K562 (cell line): ENCODE results near the gene WBP1L. TPM values are rescaled to one million over a fixed set of nuclear protein-coding genes. Genes with fewer than 3 reads are reported as not detected.
"Not testable (repeated sequence)": the region's sequence is repeated elsewhere in the genome, so short reads cannot be mapped to it uniquely, and the experiment has no call there.

Source experiments
- ATAC-seq: fragments of 200-7000 bp; cut with Tn5 transposase; 3 replicates; pipeline ENCODE4 v1.9.1; 2020; ENCODE audit warnings: moderate library complexity
- BruUV-seq: library from RNA; stranded (reverse); fragments of 400-500 nt; replicated peaks from 2 replicates; lab custom pipeline; 2021; lab: Mats Ljungman, UMichigan
- CTCF ChIA-PET: fragments of 300-600 bp; formaldehyde crosslinking; extraction: SDS; loops from one replicate; lab custom pipeline; 2021; ENCODE audit warnings: low intra/inter-chr PET ratio; lab: Yijun Ruan, JAX
- POLR2A ChIA-PET: fragments of 300-600, 350-650 bp; sonication (Branson Sonifier 250); formaldehyde crosslinking; extraction: SDS; loops from one replicate; lab custom pipeline; 2021; ENCODE audit warnings: antibody characterized with exemption, inconsistent platforms; lab: Yijun Ruan, JAX
- DNase-seq, 4 experiments: peaks; one replicate each; pipeline versions ENCODE4 v3.0.0 to v3.0.0-alpha.2; 2011 to 2018; ENCODE audit warnings: low spot score in 3 of 4, mixed read lengths in 3 of 4; ENCODE audit errors: extremely low read depth in 1 of 4
- FAIRE-seq: peaks from 2 replicates; lab custom pipeline; 2011; peaks lifted over from hg19 to GRCh38; lab: Jason Lieb, UNC
- H2AFZ ChIP-seq: 2 replicates; pipeline ENCODE4 v1.6.0; 2011; ENCODE audit warnings: low read depth, low read length, control low read depth, inconsistent platforms
- H3K27ac ChIP-seq: fragments of 200-600 bp; 3 replicates; pipeline ENCODE4 v1.8.0; 2011; ENCODE audit warnings: low read depth, mild to moderate bottlenecking, control low read depth, inconsistent platforms, low read length, moderate library complexity, mixed read lengths; ENCODE audit errors: extremely low read depth
- H3K27me3 ChIP-seq, 2 experiments: fragments of 300-600 bp in 1 of 2; 2 replicates in 1 of 2; 3 replicates in 1 of 2; pipeline versions ENCODE4 v1.6.0 to v1.8.0; 2011; ENCODE audit warnings: inconsistent platforms in 2 of 2, low read length in 2 of 2, mild to moderate bottlenecking in 1 of 2, mixed read lengths in 1 of 2, moderate library complexity in 1 of 2; ENCODE audit not compliant: control insufficient read depth in 2 of 2, insufficient read depth in 2 of 2
- H3K36me3 ChIP-seq: fragments of 300-600 bp; 3 replicates; pipeline ENCODE4 v1.8.0; 2011; ENCODE audit warnings: mild to moderate bottlenecking, low read length, inconsistent platforms; ENCODE audit not compliant: control insufficient read depth, insufficient read depth
- H3K4me1 ChIP-seq, 2 experiments: fragments of 200-600 bp in 1 of 2; replicated peaks in 1 of 2; 2 replicates in 1 of 2; 3 replicates in 1 of 2; pipeline versions ENCODE4 v1.5.1 to v1.8.0; 2011; ENCODE audit warnings: inconsistent platforms in 2 of 2, low read length in 2 of 2, mild to moderate bottlenecking in 1 of 2, mixed read lengths in 1 of 2, moderate library complexity in 1 of 2; ENCODE audit not compliant: control insufficient read depth in 2 of 2, insufficient read depth in 2 of 2
- H3K4me2 ChIP-seq: 2 replicates; pipeline ENCODE4 v1.6.1; 2011; ENCODE audit warnings: low read length, control low read depth, inconsistent platforms, mixed read lengths; ENCODE audit not compliant: insufficient read depth
- H3K4me3 ChIP-seq: fragments of 200-600 bp; sonication (generic), shearing (Covaris generic); 2 replicates; pipeline ENCODE4 v1.5.1; 2016; ENCODE audit warnings: control low read depth, inconsistent platforms
- H3K79me2 ChIP-seq: fragments of 200-600 bp; 3 replicates; pipeline ENCODE4 v1.8.0; 2011; ENCODE audit warnings: low read length, inconsistent platforms; ENCODE audit not compliant: control insufficient read depth, insufficient read depth
- H3K9ac ChIP-seq, 2 experiments: 2 replicates each; pipeline versions ENCODE4 v1.6.0 to v1.6.1; 2011; ENCODE audit warnings: low read depth in 2 of 2, low read length in 2 of 2, control low read depth in 1 of 2, inconsistent platforms in 1 of 2, mild to moderate bottlenecking in 1 of 2, mixed read lengths in 1 of 2; ENCODE audit not compliant: insufficient read depth in 1 of 2
- H3K9me1 ChIP-seq: one replicate; pipeline ENCODE4 v1.6.0; 2011; ENCODE audit warnings: inconsistent platforms, mild to moderate bottlenecking, low read length, moderate library complexity; ENCODE audit not compliant: control insufficient read depth, insufficient read depth
- H3K9me3 ChIP-seq: replicated peaks from 2 replicates; pipeline ENCODE4 v1.5.1; 2011; ENCODE audit warnings: low read depth, low read length, inconsistent platforms; ENCODE audit not compliant: control insufficient read depth, insufficient read depth
- H4K20me1 ChIP-seq: replicated peaks from 2 replicates; pipeline ENCODE4 v1.6.1; 2011; ENCODE audit warnings: low read length, inconsistent platforms, mixed read lengths; ENCODE audit not compliant: control insufficient read depth, insufficient read depth
- CAMTA2 ChIP-seq: fragments of 250-450 bp; sonication (Bioruptor Pico); conservative IDR thresholded peaks from 2 replicates; pipeline ENCODE4 v1.5.1; 2022
- CLOCK ChIP-seq: fragments of 250-450 bp; sonication (Bioruptor Pico); IDR thresholded peaks from 2 replicates; pipeline ENCODE4 v1.4.0; 2020; ENCODE audit warnings: mild to moderate bottlenecking, moderate library complexity, borderline replicate concordance
- GATAD2A ChIP-seq: fragments of 450-650 bp; IDR thresholded peaks from 2 replicates; pipeline ENCODE4 v1.6.1; 2017
- IRF2 ChIP-seq: sonication (generic); formaldehyde crosslinking; IDR thresholded peaks from 2 replicates; pipeline ENCODE4 v1.8.1; 2022; ENCODE audit warnings: mild to moderate bottlenecking, missing genetic modification reagents
- POLR2H ChIP-seq: IDR thresholded peaks from 2 replicates; pipeline ENCODE4 v1.6.1; 2016; ENCODE audit warnings: missing genetic modification characterization, low read depth, mild to moderate bottlenecking, control low read depth, missing compliant biosample characterization, moderate library complexity
- USF2 ChIP-seq: sonication (generic); formaldehyde crosslinking; IDR thresholded peaks from 2 replicates; pipeline ENCODE4 v1.5.0; 2020; ENCODE audit warnings: missing genetic modification reagents
- WGBS: fragments of 100-300 bp; shearing (Covaris generic); methylation state at CpG from one replicate; pipeline ENCODE4 v1.1.6; 2016; ENCODE audit warnings: low coverage, mixed read lengths; ENCODE audit not compliant: insufficient coverage; ENCODE audit errors: missing lambda C conversion rate; 5-methylcytosine and 5-hydroxymethylcytosine counted together
- in situ Hi-C: fragments of 300-500 bp; cut with MboI; formaldehyde crosslinking; loops from 4 replicates; pipeline ENCODE4 v1.15.0; 2018; ENCODE audit warnings: inconsistent platforms, mixed read lengths
- intact Hi-C: fragments of 100-400 bp; cut with micrococcal nuclease; formaldehyde crosslinking; loops from 2 replicates; pipeline ENCODE4 v1.14.2; 2022
- polyA plus RNA-seq, 8 experiments: library from polyadenylated mRNA; depleted of rRNA in 4 of 8; stranded (reverse) in 5 of 8; unstranded in 3 of 8; fragments of >200 nt; fragmentation: Nextera tagmentation in 2 of 8; fragmentation: Illumina TruSeq in 1 of 8; extraction: Ambion mirVana in 2 of 8; extraction: Trizol in 1 of 8; gene quantifications; 2 replicates each; pipeline versions ENCODE4 v1.2.1 to v1.2.3, GENCODE V29; 2011 to 2014; ENCODE audit warnings: inconsistent platforms in 1 of 8, missing spikeins in 1 of 8
- total RNA-seq, 7 experiments: library from RNA; depleted of rRNA in 6 of 7; stranded (reverse); fragments of >200 nt in 6 of 7; fragmentation: Illumina TruSeq in 2 of 7; extraction: Trizol in 2 of 7; gene quantifications; 2 replicates each; pipeline versions ENCODE4 v1.2.1 to v1.2.3, GENCODE V29; 2011 to 2021; ENCODE audit warnings: low replicate concordance in 1 of 7
- TF ChIP-seq, protein P1 (sequence below): fragments of 250-450 bp; sonication (Bioruptor Pico); IDR thresholded peaks from 2 replicates; pipeline ENCODE4 v1.5.1; 2021; ENCODE audit warnings: mild to moderate bottlenecking
- TF ChIP-seq, protein P2 (sequence below): sonication (generic); formaldehyde crosslinking; IDR thresholded peaks from 2 replicates; pipeline ENCODE4 v1.8.0; 2022; ENCODE audit warnings: missing genetic modification reagents, mild to moderate bottlenecking, moderate library complexity, borderline replicate concordance

Gene WBP1L
- total and polyA plus RNA-seq, 9 of the 15 experiments (the other 6 are each of a cell fraction or from before 2014, with no cell fraction given), result 3.2 to 14.4 (median 11.3) TPM

GRCh38 chr10:102819054-102819453 lies 75.3 kb downstream of the WBP1L start:
- TF ChIP-seq, protein P1, sequence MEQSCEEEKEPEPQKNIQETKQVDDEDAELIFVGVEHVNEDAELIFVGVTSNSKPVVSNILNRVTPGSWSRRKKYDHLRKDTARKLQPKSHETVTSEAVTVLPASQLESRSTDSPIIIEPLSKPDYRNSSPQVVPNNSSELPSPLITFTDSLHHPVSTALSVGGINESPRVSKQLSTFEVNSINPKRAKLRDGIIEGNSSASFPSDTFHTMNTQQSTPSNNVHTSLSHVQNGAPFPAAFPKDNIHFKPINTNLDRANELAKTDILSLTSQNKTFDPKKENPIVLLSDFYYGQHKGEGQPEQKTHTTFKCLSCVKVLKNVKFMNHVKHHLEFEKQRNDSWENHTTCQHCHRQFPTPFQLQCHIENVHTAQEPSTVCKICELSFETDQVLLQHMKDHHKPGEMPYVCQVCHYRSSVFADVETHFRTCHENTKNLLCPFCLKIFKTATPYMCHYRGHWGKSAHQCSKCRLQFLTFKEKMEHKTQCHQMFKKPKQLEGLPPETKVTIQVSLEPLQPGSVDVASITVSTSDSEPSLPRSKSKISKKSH (CRISPR knock-in tag), result no peak
- TF ChIP-seq USF2 (CRISPR knock-in tag), result no peak
- no peak for TF ChIP-seq POLR2H
- TF ChIP-seq, protein P2, sequence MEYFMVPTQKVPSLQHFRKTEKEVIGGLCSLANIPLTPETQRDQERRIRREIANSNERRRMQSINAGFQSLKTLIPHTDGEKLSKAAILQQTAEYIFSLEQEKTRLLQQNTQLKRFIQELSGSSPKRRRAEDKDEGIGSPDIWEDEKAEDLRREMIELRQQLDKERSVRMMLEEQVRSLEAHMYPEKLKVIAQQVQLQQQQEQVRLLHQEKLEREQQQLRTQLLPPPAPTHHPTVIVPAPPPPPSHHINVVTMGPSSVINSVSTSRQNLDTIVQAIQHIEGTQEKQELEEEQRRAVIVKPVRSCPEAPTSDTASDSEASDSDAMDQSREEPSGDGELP, result no peak
- TF ChIP-seq CAMTA2 (CRISPR knock-in tag), result no peak
- TF ChIP-seq CLOCK (CRISPR knock-in tag), result no peak
- no peak for TF ChIP-seq GATAD2A
- TF ChIP-seq IRF2 (CRISPR knock-in tag), result no peak
- no peaks in the 10 kb centered on the region for H3K27me3 ChIP-seq
- WGBS, result 46% methylated on average over 6 of the region's 6 CpGs
- in situ Hi-C loops (no loop called here), intact Hi-C loops (no loop called here)
- no TSS peak for BruUV-seq
- peak overlapping the region in 1 of 2 experiments; percentile 35; a peak in 1 of 4 replicates for H3K9ac ChIP-seq
- H2AFZ ChIP-seq, result no peak overlapping the region
- H3K9me1 ChIP-seq, result peaks cover 4% of the 10 kb centered on the region
- CTCF ChIA-PET, result no interaction called here
- ATAC-seq (no peak), DNase-seq (no peak), FAIRE-seq (no peak)
- no peaks in the 10 kb centered on the region for H3K9me3 ChIP-seq
- no peak overlapping the region for H3K4me2 ChIP-seq
- no peak overlapping the region for H3K27ac ChIP-seq
- H3K79me2 ChIP-seq, result no peaks in the 10 kb centered on the region
- peaks cover 6% of the 10 kb centered on the region; the same call in 1 of the 3 replicates for H3K36me3 ChIP-seq
- H4K20me1 ChIP-seq, result no peaks in the 10 kb centered on the region
- H3K4me3 ChIP-seq, result no peak overlapping the region
- POLR2A ChIA-PET, result no interaction called here
- H3K4me1 ChIP-seq, result peaks cover 14 to 20% of the 10 kb centered on the region in 2 experiments

- H3K9me1 ChIP-seq, H4K20me1 ChIP-seq, ATAC-seq, BruUV-seq, H3K27me3 ChIP-seq, H3K27ac ChIP-seq, in situ Hi-C loops, H3K9ac ChIP-seq, intact Hi-C loops, H3K79me2 ChIP-seq, FAIRE-seq, DNase-seq, CTCF ChIA-PET, POLR2A ChIA-PET, H3K4me2 ChIP-seq, H3K36me3 ChIP-seq, H3K4me3 ChIP-seq, H3K9me3 ChIP-seq, H2AFZ ChIP-seq: not testable (repeated sequence)
- H3K4me1 ChIP-seq, result peaks cover 9 to 11% of the 10 kb centered on the region in 2 experiments
- 98% methylated on average over 5 of the region's 5 CpGs for WGBS
Measured at GRCh38 chr10:102820008-102820407, 76.3 kb downstream of the WBP1L start.
